ENCODE data around the gene MEA1.
A peak's percentile ranks its signal among the peaks of the same experiment; 100 is the strongest.

Gene MEA1

DNA sequence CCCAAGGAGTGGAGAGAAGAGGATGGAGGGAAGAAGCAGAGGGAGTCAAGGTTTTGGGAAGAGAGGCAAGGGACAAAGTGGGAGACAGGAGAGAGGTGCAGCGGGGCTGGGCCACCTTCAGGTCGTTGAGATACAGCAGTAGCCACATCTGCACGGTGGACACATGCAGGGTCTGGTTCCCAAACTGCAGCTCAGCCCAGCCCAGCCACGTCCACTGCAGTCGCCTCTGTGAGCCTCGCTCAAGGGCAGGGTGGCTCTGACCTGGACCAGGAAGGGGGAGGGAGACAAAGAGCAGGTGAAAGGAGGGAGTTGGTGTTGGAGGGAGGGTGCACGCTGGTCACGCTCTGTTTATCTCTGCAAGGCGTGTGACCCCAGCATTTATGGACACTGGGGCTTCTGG, 25.0 kb upstream of the MEA1 start:
- DNase-seq (ENCODE audit: low read depth in 2 of 2) = no peak

GRCh38 chr6:43037706-43038105, 24.0 kb upstream of the MEA1 start:
- no peak for DNase-seq (ENCODE audit: low read depth in 2 of 2)

DNA sequence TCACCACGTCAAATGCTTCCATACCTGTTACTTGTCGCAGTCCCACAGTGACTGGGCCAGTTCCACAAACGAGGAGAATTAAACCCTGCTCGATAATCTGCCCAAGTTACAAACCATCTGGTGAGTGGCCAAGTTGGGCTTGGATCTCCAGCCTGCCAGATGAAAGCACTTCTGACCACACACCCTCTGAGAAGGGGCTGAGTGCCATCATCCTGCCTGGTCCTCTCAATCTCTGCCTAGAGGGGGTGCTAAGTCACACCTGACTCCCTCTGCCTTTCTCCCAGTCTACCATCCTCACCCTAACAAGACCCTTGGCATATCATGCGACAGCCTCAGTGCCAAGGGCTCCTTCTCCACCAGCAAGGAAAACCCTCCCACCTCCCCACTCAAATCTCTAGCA, 23.5 kb upstream of the MEA1 start:
- no peak for DNase-seq (ENCODE audit: low read depth in 2 of 2)

DNA sequence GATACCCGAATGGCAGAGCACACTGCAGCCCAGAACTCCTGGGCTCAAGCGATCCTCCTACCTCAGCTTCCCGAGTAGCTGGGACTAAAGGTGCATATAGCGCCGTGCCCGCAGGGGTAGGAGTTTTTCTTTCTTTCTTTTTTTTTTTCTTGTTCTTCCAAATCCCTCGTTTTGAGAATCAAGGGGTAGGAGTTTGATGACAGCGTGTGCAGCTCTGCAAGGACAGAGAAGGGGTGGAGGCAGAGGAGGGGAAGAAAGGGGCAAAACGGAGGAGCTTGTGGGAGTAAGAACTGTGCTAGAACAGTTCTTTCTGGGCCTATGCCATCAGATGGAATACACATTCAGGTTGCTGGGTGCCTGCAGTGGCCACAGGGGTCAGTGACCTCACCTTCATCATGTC, 23.0 kb upstream of the MEA1 start:
- no peak for DNase-seq (ENCODE audit: low read depth in 2 of 2)

GRCh38 chr6:43035495-43036194, 21.9 kb upstream of the MEA1 start:
- no peak for DNase-seq (ENCODE audit: low read depth in 2 of 2)

- DNase-seq (ENCODE audit: low read depth in 2 of 2) = no peak
Observed at GRCh38 chr6:43034190-43034525, 20.4 kb upstream of the MEA1 start.

DNA sequence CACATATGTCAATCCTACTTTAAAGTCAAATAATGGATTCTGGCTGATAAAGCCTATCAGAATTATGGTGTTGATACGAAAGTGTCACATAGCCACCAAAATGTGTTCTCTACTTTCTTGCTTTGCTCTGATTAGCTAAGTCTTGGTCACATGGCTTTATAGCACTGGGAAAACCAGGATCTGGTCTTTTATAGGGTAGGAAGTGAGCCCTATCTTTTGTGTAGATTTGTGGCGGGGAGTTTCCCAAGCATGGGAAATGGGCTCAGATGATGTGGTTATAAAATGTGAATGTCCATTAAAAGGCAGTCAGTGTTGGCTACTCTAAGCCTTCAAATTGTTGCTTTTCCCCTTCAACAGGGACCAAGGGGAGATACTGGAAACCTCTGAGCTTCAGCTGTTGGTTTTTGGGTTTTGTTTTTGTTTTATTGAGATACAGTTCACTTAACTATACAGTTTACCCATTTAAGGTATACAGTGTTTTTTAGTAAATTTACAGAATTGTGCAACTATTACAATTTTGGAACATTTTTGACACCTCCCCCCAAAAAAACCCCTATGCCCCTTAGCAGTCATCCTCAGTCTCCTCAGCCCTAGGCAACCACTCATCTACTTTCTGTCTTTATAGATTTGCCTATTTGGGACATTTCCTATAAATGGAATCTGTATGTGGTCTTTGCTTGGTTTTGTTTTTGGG, 19.9 kb upstream of the MEA1 start:
- no peak for DNase-seq (ENCODE audit: low read depth in 2 of 2)

DNA sequence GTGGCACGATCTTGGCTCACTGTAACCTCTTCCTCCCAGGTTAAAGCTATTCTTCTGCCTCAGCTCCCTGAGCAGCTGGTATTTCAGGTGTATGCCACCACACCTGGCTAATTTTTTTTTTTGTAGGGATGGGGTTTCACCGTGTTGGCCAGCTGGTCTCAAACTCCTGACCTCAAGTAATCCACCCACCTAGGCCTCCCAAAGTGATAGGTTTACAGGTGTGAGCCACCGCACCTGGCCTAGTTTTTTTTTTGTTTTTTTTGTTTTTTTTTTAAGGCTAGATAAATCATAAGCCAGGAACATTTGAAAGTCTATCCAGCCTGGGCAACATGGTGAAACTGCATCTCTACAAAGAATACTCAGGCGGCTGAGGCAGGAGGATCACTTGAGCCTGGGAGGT, 18.6 kb upstream of the MEA1 start:
- DNase-seq (ENCODE audit: low read depth in 2 of 2) = no peak

DNA sequence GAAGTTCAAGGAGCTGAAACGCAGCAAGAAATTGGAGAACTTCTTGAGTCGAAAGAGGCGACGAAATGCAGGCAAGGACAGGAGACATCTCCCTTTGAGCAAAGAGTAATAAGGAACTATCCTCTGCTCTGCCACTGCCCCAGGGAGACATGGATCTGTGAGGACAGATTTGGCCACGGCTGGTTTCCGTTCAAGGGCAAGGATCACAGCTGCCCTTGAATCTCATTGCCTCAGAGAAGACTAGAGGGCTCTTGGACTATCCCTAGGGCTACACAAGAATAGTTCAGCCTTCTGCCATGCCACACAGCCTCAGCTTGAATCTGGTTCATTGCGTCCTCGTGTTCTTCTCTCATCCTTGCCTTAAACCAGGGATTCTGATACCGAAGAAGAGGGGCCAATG, 15.4 kb upstream of the MEA1 start:
- DNase-seq (ENCODE audit: low read depth in 2 of 2) = no peak

DNA sequence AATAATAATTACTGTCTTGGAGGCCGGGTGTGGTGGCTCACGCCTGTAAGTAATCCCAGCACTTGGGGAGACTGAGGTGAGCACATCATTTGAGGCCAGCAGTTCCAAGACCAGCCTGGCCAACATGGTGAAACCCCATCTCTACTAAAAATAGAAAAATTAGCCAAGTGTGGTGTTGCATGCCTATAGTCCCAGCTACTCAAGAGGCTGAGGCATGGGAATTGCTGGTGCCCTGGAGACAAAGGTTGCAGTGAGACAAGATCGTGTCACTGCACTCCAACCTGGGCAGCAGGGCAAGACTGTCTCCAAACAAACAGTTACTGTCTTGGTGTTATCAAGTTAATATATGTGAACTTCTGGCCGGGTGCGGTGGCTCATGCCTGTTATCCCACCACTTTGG, 12.6 kb upstream of the MEA1 start:
- no peak for DNase-seq (ENCODE audit: low read depth in 2 of 2)

DNA sequence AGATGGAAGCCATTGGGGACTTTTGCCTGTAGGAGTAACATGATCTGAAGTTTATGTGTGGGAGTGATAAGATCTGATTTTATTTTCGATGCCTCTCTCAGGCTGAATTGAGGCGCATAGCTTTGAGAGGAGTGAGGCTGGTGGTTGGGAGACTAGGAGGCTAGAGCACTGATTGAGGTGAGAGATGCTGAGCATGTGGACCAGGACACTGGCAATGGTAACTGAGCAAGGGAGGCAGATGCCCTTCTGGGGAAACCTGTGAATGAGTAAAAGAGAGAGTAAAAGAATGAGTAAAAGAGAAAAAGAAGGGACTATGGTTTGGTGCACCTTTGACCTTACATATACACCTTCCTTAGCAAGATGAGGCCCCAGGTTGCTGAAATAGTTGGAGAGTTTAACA, 10.7 kb upstream of the MEA1 start:
- no peak for DNase-seq (ENCODE audit: low read depth in 2 of 2)

DNA sequence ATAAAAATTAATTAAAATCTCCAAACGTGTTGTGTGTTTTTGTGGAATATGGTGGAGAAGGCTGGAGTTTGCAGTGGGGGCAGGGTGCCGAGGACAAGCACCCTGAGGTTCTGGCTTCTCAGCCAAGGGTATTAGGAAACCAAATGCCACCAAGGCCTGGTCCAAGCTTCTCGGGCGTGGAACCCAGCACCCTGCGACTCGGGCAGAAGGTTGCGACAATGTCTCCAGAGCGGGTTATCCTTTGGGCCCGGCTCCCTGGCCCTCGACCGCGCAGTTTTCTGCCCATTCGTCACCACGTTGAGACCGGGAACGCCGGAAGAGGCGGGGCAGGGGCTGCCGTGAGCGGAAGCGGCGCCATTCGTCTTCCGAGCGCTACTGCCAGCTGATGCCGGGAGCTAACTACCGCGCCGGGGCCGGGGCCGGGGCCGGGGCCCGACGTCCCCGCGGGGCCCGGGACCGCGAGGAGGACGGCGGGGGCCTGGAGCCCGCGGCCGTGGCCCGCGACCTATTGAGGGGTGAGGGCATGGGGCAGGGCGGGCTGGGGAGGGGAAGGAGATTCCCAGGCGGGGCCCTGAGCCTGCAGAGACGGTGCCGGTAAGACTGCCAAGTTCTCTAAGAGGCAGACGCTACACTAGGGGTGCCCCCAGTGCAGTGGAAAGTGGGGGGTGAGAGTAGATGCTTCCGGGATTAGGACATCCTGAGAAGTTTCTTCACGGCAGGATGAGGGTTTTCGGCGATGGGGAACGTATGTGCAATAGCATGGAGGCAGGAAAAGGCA, 7.7 kb upstream of the MEA1 start, which contains the start of gene RRP36:
RRP36 (plus strand) TSS at position 354 of the 778 bp plus-strand sequence; CDS start at position 386, 32 bp downstream.
- DNase-seq (ENCODE audit: low read depth in 2 of 2) = peak; percentile 62 to 63

GRCh38 chr6:43020847-43021246, 7.1 kb upstream of the MEA1 start:
- no peak for DNase-seq (ENCODE audit: low read depth in 2 of 2)

- no peak for DNase-seq (ENCODE audit: low read depth in 2 of 2)
Observed at GRCh38 chr6:43020052-43020705, 6.4 kb upstream of the MEA1 start.

- DNase-seq (ENCODE audit: low read depth in 2 of 2) = no peak
Observed at GRCh38 chr6:43019152-43019551, 5.4 kb upstream of the MEA1 start.

DNA sequence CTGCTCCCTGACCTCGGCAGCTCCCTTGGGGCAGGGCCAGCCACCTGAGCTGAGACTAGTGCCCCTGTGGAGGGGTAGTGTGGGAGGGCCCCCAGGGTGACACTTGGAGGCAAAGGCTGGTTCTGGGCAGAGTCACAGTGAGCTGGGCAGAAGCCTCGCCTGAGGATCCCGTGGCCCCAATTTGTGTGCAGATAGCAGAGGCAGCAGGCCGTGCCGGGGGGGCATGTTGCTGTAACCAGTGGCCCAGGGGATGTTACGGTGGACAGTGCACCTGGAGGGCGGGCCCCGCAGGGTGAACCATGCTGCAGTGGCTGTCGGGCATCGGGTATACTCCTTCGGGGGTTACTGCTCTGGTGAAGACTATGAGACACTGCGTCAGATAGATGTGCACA, 3.2 kb upstream of the MEA1 start:
- DNase-seq (ENCODE audit: low read depth in 2 of 2) = no peak

DNA sequence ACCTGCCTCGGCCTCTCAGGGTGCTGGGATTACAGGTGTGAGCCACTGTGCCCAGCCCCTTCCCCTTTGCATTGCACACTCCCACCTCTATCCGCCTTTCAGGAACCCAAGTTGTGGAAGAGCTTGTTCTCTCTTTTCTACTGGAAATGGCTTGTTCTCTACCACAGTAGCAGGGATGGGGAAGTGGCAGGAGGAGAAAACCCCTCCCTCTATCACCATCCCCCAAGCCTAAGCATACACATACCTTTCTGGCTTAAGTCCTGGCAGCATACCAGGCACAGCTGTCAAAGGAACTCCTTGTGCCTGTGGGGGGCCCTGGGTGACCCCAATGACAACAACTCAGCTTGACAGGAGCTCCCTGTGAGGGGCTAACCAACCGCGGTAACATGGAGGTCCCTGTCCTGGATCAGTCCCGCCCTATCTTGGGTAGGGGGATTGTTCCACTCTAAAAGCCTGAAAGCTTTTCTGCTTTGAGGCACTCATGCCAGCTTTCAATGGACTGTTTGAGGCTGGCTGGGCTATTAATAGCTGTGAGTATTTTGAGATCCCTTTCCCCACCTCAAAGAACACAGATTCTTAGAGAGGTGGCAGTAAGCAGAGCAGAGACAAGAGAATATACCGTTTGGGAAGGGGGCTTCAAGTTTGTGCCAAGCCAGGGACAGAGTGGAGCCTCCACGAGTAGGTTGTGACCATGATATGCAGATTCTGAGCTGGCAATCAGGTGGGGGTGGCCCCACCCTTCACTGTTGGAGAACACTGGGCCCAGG, 2.6 kb upstream of the MEA1 start:
- no peak for DNase-seq (ENCODE audit: low read depth in 2 of 2)

- no peak for DNase-seq (ENCODE audit: low read depth in 2 of 2)
Observed at GRCh38 chr6:43014434-43014909, 726 bp upstream of the MEA1 start.

- no peak for DNase-seq (ENCODE audit: low read depth in 2 of 2)
Observed at GRCh38 chr6:43013097-43013842, 476 bp downstream of the MEA1 start.

- no peak for DNase-seq (ENCODE audit: low read depth in 2 of 2)
Observed at GRCh38 chr6:43012364-43012763, 1.4 kb downstream of the MEA1 start.

- DNase-seq (ENCODE audit: low read depth in 2 of 2) = no peak
Observed at GRCh38 chr6:43011207-43011606, 2.5 kb downstream of the MEA1 start.

Measured in activated CD4-positive, alpha-beta T cell treated with anti-CD3 and anti-CD28 coated beads for 24 hours (primary cell).